Right hindlimb (tissue), 1 donor: Measurements from ENCODE around the gene MEF2D.
A peak's percentile ranks its signal among the peaks of the same experiment; 100 is the strongest.

Source experiments
- DNase-seq: peaks from one replicate; pipeline ENCODE4 v3.0.0-alpha.2; 2018

MEF2D gene

DNA sequence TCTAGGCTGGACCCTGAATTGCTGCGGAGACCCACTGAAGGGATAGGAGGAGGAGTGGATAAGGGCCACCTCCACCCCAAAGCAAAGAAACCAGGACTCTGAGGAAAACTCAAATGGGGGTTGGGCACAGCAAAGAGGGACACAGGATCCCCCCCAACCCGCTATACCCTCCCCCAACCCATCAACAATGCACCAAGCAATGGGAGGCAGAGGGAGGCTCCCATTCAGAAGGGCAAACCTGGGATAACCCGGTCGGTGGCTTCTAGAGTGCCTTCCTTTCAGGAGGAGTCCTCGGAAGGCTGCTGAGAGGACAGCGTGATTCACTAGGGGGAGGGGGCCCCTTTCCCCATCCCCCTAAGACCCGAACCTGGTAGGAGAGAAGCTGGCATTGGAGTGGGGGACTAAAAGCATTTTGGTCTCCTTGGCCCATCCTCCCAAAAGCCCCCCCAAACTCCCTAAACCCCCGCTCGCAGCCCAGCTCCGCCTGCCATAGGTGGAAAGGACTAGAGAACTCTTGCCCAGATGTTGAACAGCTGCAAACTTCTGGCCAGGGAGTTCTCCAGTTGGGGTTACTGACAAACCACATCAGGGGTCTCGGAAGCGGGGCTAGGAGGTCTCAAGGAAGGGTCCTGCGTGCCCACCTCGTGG is 1.3 kb downstream of the MEF2D start:
- no peak for DNase-seq

DNA sequence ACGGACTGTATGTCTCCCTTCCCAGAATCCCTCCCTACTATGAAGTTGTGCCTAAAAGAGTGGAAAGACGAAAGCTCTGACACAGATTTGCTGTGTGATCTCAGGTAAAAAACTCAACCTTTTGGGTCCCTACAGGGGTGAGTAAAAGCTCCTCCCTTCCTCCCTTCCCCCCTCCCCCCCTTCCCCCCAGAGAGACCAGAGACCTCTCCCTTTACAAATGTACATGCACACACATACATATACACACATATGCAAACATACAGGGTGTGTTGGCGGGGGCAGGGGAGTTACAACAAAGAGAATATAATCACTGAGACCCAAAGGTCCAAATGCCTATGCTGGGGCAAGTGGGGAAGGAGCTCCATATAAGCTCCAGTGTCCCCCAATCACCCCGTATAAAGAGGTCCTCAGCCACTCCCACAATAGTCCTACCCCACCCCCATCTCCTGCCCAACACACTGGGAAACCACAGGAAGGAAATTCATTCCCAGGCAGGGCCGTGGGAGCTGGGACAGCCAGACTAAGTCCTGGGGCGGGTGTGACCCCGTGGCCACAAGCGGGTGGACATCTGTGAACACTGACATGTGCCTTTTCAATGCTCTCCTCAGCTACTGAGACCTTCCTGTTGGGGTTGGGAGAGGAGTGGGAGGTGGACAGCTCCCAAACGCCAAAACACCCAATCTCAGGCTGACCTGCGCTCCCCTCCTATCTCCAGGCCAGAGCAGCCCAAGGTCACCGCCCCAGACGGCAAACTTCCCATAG is 2.0 kb downstream of the MEF2D start:
- peak; percentile 67 for DNase-seq

GRCh38 chr1:156497743-156498431 is 2.7 kb downstream of the MEF2D start:
- DNase-seq = no peak

DNA sequence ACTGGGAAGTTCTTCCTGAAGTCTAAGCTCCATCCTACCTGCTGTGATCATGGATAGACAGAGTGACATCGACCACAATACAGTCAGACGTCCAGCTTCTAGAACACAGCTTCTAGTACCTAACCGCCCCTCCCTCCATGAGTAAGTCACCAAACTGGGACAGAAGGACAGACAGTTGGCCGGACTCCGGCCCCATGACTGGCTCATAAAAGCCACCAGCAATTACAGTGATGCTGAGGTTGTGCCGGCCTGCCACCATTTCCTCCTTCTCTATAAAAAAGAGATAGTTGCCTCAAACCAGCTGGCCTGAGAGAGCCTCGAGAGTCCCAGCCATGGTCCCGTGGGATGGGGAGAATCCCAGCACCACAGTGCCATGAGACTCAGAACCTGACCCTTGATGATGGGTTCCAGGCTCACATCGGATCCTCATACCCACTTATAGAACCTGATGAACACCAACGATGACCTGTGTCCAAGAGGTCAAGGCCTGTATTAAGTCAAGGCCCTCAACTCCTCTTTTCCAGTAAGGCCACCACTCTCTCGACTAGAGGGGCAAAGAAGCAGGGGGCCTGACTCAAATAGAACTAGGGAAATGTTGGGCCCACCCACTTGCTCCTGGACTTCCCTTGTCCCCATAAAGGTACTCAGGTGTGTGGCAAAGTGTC is 3.4 kb downstream of the MEF2D start:
- no peak for DNase-seq

DNA sequence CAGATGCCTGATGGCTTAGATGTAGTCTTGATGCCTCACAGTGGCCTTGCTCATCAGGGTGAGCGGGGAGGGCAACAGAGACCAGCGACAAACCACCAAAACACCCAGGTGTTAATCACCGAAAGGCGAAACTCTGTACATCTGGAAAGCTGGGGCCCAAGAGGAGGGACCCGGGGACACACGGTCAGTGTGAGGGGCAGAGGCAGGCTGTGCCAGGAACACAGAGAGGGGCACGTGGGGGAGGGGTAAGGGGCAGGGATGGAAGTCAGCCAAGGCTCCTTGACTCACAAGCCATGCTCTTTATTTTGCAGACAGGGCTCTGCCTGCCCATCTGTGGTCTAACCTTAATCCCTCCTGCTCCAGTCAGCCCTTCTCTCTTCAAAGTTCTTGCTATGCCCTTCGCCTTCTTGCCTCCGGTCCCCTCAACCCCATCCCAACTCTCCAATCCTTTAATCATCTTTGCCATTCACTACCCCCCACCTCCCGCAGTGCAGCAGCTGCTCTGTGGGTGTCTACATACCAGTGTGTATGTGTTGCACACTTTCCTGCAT is 4.3 kb downstream of the MEF2D start:
- DNase-seq = no peak

DNA sequence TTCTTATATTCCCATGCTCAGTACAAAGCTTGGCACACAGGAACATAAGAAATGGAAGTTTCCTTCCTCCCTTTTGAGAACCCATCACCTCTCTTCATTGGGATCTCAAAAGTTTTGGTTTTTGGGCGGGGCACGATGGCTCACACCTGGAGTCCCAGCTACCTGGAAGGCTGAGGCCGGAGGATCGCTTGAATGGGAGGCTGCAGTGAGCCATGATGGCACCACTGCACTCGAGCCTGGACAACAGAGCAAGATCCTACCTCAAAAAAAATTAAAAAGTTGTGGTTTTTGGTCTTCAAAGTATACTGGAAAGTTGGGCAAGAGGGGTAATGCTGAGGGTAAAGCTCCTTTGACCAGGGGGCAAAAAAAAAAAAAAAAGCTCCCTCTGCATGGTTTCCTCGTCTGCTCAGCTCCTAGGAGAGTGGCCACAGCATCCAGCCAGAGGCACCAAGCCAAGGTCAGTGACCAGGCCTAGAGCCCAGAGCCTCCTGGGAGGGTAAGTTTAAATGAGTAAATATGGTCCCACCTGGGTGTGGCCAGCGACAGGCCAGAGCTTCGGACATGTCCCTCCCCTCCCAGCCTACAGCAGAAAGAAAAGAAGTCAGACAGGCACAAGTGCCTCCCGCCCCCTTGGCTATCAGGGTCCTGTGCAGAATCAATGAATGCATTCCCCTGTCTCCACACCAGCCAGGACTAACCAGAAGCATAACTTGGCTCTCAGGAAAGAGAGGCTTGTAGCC is 5.0 kb downstream of the MEF2D start:
- no peak for DNase-seq

GRCh38 chr1:156494309-156494895 is 6.2 kb downstream of the MEF2D start:
- DNase-seq = no peak

DNA sequence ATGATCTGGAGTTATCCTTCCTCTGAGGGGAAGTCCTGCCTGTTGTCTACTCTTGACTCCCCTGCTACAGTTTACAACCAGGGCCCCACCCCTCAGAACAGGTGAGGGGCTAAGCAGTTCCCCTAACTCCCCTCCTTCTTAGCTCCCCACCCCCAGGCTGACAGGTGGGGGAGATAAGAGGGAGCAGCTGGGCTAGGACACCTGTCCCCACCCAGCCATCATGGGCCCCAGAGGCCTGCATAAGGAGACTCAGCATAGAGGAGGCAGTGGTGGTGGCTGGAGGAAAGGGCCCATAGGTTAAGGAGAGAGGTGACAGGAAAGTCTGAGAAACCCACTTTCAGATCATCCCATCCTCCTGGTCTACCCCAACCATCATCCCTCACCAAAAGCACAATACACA is 6.8 kb downstream of the MEF2D start:
- DNase-seq = no peak

DNA sequence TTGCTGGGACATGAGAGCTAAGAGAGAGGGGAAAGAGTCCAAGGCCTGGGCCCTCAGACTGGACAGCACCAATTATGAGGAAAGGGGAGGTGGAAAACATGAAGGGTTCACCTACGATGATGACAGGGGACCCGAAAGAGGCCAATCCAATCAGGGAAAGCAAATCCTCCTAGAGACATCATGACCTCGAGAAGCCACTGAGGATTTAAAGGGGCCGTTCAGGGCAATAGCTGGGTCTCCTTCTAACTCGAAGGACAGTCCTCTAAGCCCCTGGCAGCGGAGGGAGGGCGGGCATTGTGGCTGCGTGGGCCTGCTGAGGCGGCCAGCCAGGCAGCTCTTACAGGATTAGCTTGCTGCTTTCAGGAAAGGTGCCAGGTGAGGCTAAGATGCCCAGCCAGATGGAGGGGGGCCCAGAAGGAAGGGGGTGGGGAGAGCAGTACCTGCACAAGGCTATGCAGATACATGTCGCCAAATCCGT is 7.4 kb downstream of the MEF2D start:
- DNase-seq = peak; percentile 66

GRCh38 chr1:156492591-156493080 is 7.9 kb downstream of the MEF2D start:
- DNase-seq = peak; percentile 65

- no peak for DNase-seq
Observed at GRCh38 chr1:156492013-156492590, 8.5 kb downstream of the MEF2D start.

- no peak for DNase-seq
Observed at GRCh38 chr1:156491151-156491949, 9.2 kb downstream of the MEF2D start.

DNA sequence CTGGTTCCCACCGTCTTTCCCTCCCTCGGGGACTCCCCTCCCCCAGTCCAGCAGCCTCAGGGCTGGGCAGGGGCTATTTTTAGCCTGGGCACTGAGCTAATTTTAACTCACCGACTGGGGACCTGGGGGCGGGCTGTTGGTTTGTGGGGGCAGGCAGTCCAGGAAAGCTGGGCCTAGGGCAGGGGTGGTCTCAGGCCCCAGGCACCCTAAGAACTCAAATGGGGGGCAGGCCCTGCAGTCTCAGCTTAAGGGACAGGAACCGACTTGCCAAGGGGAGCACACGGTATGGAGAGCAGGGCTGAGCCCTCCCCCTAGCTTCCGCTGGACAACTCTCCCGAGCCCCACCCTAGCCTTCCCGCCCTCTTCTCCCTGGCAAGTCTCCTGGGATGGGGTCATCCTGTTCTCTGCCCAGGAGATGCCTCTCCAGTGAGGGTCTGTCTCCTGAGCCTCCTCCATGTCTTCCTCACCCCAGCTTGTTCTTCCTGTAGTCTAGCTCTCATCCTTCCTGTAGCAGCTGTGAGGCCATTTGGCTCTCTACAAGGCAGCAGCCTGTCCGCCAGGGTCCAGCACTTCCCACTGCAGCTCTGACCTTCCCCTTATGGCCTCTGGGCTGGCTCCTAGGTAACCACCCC is 10.1 kb downstream of the MEF2D start:
- DNase-seq = peak; percentile 71

DNA sequence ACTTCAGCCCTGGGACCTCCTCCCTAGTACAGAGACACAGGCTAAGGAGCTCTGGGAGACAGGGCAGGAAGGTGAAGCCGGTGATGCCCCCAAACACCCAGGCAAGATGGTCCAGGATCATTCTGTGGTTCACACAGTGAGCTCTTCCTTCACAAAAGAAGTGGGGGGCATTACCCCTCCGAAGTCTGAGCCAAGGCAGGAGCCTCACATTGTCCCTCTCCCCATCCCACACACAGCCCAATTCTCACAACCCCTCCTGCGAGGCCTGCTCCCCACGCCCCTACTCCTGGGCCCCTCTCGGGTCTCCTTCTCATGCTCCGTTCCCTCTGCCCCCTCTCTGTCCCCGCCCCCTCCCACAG is 10.7 kb downstream of the MEF2D start:
- DNase-seq = no peak

- peak; percentile 82 for DNase-seq
Observed at GRCh38 chr1:156489166-156489934, 11.2 kb downstream of the MEF2D start.

DNA sequence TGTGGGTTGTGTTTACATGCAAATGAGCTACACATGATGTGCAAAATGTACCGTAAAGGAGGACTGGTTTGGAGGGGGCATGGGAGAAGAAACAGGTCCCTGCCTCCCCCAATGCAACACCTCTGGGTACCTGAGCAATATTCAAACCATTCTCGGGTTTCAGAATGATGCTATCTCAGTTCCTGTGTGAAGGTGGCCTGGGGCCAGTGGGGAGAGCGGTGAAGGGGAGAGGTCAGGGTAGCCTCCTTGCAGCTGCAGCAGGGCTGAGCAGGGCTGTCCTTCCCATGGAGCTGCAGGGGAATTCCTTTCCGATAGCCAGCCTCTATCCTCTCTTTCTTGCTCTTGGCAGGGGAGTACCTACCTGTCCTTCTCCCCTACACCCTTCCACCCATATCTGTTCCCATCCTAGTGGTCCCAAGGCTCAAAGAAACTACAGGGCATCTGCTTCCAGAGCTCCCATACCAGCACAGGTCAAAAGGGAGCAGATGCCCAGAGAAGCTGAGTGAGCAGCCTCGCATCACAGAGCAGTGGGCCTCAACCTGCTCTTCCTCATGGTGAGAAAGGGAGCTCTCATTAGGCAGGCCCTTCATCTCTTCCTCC is 11.9 kb downstream of the MEF2D start:
- DNase-seq = no peak

DNA sequence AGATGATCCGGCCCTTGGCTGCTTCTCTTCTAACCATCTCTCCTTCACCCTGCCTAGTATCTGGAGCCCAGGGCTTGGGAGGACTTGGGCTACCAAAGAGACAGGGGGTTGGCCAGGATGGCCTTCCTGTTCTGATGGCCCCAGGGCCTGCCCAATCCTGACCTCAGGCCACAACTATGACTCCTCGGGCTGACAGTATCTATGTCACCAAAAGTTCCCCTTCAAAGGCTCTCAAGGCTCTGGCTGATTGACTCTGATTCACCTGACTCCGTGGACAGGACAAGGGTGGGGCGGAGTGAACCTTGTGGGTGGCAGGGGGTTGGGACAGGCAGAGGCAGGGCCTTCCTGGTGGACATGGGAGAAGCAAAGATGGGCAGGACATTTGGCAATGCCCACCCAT is 12.7 kb downstream of the MEF2D start:
- DNase-seq = no peak

DNA sequence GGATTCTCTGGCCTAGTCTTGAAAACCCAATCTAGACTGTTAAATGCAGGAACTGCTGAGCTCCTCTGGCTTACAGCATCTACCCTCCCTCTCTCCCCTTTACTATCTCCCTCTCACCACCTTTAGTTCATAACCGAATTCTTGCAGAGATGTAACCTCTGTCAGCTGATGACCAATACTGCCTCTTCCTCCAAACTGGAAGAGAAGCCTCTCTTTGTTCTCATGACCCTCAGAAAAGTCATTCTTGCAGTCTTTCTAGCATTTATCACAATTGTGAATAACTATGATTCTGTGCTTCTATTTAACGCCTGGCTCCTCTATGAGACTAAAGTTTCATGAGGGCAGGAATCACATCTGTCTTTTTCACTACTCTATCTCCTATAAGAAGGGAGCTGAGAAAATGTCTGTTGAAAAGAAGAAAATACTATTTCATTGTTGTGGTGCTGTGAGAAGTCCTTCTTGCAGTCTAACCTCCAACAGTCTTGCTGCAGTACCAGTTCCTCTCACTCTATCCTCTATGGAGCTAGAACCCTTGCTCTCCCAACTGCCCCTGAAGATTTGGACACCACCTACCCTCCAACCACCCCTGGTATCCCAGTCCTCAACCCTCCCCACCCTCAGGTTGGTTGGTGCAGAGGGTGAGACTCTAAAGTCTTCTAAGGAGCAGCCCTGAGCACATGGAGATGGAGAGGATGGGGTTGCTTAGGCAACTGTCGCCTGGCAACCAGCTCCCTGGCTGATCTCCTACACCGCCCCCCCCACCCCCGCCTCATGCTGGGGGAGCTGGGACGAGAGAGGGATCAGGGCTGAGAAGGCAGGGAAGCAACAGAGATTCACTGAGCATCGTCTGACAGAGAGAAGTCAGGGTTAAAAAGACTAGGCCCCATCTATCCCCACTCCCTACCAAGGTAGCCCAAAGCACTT is 13.9 kb downstream of the MEF2D start:
- no peak for DNase-seq
